ENCODE results near the gene SDF2L1. TPM values are rescaled to one million over a fixed set of nuclear protein-coding genes. Genes with fewer than 3 reads are reported as not detected.

Gene SDF2L1
- total RNA-seq, 1 experiment from 2014 or later = 25.3 TPM

DNA sequence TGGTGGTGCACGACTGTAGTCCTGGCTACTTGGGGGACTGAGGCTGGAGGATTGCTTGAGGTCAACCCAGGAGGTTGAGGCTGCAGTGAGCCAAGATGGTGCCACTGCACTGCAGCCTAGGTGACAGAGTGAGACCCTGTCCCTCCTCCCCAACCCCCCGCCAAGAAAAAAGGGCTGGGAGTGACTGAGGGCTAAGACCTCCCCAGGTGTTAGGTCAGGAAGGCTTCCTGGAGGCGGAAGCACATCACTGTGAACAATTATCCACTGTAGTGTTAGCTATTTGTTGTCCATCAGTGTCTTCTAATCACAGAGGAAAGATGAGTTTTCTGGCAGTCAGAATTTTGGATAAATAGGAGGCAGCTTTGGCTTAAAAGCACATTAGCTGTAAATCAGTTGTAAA, 21.1 kb upstream of the SDF2L1 start:
- no peak for DNase-seq (ENCODE audit: extremely low read depth, low read depth)

DNA sequence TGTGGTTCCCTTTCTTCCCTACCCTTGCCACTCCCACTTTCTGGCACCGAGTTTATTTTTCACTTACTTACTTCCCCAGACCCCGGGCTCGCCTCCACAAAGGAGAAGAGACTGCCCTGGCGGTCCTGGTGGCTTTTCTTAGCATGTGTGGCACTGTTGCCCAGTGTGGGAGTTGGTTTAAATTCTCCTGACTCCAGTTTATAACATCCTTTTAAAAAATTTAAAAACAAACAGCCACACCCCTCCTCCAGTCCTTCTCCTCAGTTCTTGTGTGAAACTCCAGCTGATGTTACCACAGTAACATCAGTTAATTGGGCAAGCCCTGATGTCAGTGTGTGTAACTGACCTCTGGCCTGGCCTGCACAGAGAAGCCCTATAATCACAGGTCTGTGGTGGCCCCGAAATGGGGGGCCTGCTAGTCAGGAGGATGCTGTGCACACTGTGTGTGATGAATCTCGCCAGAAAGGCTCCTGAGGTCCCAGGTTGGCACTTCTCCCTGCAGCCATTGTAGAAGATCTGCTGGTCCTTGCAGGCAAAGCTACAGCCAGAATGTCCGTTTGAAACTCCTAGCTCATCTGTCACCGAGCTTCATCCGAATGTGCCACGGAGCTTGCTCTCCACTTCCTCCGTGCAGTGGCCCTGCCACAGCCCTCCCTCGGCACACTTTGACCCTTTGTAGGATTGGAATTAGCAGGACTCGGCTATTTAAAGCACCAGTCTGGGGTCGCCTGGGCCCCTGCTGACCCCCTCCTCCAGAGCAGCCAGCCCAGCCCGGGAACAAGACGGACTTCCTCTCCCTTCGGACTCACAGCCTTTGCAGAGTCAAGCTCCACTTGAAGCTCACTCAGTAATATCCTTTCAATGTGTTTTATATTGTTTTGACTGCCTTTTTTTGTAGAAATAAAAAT, 19.8 kb upstream of the SDF2L1 start:
- DNase-seq (ENCODE audit: extremely low read depth, low read depth) = no peak

DNA sequence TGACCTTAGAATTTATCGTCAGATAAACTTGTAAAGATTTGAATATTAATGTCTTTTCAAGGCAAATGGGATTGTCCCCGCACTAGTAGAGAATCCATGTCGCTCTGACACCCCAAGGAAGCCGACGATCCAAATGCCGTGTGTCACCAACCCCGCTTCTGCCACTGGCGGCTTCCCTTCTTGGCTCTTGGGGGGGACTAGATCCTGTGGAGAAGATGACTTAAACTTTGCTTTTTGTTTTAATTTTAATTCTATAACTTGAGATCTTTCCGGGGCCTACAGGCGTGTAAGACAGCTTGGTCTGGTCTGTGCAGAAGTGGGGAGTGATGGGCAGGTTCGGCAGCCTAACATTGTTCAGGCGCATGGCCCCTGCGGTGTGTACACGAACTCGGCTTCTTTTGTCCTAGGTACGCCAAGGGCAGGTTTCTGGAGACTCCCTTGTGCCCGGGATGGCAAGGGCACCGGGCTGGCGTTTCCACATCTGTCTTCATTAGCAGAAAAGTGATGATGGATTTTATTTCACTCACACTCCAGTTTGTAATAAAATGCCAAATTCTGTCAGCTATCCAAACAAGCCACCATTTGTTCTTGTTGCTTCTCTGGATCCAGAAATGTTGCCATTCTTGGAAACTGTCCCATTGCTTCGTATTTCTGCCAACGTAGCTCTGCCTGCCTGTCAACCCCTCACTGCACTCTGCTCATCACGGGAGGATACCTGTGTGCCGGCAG, 19.0 kb upstream of the SDF2L1 start:
- DNase-seq (ENCODE audit: extremely low read depth, low read depth) = no peak

DNA sequence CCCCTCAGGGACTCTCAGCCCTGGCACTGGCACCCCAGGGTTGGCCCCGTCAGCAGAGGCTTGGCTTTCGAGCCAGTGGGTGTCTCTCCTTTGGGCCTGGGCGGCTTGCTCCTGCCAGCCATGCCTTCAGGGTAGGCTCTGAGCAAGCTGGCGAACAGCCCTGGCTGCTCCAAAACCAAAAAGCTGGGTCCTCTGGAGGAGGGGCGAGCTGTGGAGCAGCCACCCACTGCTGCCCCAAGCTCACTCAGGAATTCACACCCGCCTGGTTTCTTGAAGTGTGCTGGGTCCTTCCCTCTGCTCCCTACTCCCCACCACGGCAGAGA, 18.5 kb upstream of the SDF2L1 start:
- no peak for DNase-seq (ENCODE audit: extremely low read depth, low read depth)

DNA sequence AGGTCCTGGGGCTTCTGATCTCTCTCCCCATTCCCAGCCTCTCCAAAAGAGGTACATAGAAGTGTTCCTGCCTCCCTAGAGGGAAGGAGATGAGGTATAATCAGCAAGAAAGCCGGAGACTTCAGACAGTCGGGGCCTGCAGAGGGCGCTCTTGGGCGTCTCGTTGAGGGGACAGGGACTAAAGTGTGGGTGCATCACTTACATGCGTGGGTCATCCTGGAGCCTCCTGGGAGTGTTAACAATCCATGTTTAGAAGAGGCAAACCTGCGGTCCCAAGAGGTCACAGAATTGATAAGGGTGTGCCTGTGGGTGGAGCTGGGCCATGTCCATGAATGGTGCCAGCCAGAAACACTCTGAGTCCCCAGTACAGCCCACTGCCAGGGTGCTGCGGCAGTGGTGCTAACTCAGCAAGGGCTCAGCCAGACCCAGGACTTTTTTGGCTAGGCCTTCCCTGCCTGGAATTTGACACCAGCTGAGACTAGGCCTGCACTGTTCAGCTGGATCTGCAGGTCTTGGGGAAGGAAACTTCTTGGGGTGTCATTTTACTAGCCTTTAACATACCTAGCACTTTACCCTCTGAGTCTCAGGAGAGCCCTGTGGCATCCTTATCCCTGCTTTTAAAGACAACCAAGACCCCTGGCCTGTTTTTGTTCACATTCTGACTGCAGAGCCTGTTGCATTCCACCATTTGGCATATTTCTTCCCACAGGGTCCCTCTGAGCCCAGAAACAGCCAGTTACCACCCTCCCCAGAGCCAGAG, 17.8 kb upstream of the SDF2L1 start:
- DNase-seq (ENCODE audit: extremely low read depth, low read depth) = peak; percentile 31

DNA sequence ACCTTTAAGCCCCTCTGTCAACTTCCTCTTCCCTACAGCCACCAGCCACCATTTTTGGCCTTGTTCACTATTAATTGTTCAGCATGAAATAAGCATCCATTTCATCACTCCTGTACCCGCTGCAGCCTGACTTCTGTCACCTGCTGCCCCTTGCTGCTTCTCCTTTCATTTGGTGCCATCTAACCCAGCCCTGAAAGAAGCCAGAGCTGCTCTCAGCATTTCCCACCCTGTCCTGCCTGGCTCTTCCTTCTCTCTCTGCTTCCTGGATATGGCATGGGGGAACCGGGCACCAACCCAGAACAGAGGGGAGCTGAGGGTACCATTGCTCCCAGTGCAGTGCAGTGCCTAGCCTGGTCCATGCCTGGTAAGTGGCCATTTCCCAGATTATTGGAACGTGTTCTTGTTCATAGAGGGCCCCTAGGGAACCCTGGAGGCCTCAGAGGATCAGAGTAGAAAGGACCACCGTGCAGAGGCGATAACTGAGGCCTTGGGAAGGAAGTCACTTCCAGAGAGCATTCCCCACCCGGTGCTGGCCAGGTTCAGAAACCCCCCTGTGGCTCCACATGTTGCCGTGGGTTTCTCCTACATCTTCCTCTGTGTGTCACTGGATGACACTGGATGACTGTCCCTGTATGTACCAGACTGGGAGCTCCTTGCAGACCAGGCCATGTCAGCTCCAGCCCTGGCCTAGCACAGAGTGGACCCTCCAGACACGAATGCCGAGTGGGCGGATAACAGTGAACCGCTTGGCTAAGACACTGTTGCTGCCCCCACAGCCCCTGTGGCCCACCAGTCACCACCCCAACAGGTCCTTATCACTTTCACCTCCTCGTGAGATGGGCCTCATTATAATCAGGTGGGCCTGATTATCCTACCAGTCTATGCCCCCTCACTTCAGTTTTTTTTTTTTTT, 17.0 kb upstream of the SDF2L1 start:
- no peak for DNase-seq (ENCODE audit: extremely low read depth, low read depth)

DNA sequence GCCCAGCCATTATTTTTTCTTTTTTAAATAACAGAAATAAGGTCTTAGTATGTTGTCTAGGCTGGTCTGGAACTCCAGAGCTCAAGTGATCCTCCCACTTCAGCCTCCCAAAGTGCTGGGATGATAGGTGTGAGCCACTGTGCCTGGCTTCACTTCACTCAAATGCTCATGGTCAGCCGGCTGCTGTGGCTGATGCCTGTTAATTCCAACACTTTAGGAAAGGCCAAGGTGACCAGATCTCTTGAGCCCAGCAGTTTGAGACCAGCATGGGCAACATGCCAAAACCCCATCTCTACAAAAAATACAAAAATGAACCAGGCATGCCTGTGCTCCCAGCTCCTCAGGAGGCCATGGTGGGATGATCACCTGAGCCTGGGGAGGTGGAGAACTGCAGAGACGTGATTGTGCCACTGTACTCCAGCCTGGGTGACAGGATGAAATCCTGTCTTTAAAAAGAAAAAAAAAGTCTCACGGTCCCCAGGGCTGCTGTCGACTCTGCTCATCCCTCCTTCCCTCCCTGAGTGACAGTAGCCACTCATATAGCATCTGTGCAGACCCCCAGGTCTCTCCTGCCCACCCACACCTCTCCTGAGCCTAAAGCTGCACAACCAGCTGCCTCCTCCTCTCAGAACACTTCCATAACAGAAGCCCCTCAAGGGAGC, 15.9 kb upstream of the SDF2L1 start:
- DNase-seq (ENCODE audit: extremely low read depth, low read depth) = no peak

DNA sequence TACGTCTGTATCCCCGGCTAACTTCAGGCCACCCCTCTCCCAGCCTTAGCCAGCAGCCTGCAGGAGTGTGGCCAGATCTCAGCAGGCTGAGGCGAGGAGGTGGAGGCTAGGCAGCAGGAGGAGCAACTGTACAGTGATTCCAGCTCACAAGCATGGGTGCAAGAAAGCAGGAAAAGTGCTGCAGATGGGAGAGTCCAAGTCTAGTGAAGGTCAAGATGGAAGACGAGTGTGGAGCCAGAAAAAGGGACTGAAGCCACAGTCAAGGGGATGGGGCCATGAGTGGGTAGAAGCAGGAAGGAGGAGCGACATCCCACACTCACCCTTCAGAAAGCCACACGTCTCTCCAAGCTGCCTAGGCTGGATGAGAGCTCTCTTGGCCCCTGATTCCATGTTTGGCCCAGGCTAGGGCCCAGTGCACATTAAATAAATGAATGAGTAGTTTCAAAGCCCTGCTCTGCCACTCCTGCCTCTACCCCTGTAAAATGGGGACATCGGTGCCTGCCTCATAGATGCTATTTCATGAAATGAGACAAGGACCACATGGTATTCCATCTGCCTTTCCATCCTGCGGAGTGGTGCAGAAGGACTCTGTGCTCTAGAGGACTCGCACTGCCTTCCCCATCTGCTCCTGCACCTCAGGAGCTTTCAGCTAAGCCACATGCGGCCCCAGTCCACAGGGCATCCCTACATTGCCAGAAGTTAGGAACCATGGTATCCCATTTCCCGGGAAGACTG, 15.2 kb upstream of the SDF2L1 start:
- DNase-seq (ENCODE audit: extremely low read depth, low read depth) = no peak

DNA sequence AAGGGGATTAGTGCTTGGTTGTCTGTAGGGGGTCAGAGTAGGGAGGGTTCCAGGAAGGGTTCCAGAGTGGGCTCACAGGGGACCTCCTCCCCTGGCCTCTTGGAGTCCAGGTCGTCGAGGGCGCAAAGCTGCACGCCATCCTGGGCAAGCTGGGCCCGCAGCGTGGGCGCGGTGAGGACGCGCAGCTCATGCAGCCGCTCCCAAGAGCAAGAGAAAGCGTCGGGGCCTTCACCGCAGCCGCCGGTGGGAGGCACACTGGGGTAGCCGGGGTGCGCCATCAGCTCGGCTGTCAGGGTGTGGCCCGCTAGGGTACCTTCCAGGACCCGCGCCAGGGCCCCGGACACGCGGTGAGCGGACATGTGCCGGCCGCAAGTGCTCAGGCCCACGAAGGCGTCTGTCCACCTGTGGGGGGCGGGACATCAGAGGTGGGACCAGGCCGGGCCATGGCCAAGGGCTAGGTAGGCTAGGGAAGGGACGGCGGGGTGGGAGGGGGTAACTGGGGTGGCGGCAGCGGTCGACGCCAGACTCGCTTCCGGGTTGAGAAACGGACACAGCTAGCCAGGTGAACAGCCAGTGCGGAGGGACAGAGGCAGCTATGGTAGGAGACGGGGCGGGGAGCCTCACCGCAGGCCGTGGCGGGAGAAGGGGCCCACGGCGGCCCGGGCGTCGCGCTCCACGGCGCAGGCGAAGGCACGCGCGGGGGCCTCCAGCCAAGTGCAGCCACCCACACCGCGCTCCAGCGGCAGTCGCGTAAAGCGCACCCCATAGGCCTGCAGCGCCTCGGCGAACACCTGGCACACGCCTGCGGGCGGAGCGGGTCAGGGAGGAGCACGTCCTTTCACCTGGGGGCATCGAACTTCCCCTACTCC, 13.5 kb upstream of the SDF2L1 start:
- no peak for DNase-seq (ENCODE audit: extremely low read depth, low read depth)

DNA sequence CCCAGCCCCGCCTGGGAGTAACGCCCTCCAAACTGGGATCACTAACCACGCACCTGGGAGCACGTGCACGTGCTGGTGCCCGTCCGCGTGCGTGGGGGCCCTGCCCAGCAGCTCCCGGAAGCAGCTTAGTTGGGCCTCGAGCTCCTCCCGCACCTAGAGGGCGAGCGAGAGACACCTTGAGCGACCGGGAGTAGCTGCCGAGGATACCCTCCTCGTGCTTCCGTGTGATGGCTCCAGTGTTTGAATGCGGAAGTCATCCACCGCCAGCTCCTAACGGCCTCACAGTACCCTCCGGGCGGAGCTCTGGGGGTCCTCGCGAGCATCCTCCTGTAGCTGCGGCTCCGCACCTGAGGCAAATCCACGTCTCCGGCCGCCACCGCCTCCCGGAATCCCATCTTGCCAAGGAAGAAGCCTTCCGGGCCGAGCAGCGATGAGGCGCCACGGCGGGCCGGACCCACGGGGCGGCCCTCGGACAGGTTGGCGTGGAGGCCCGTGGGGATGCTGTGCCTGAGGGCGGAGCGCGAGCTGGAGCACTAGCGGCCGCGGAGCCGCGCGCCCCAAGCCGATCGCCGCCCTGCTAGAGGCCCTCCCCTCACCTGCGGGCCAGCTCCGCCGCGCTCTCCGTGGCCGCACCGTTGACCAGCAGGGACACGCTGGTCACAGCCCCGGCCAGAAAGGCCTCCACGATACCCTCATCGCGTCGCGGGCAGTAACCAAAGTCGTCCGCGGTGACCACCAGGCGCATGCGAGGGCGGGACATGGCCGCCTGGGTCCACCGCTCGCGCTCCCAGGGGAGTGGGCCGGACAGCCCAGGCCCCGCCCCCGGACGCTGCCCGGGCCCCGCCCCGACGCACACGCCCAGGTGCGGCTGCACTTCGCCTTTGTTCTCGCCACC, 12.6 kb upstream of the SDF2L1 start, which contains the start of gene YDJC:
Gene YDJC (minus strand): TSS at position 768 of the 895 bp plus-strand sequence. CDS start 8 bp downstream, at position 760.
- DNase-seq (ENCODE audit: extremely low read depth, low read depth) = peak; percentile 84

DNA sequence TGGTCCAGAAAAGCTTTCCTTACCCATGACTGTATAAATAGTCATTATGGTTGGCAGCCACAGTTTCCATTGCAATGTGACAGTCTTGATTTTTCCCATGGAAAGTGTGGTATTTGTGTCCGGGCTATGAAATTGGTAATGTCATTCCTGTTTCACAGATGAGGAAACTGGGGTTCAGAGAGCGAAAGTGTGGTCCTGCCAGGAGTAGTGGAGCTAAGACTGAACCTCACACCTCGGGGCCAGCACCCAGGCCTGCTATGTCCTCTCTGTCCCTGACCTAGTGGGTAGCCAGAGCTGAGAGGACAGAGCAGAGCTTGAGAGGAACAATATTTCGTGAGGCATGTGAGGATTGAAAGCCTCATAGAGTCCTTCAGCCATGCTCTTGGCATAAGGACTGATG, 11.1 kb upstream of the SDF2L1 start:
- no peak for DNase-seq (ENCODE audit: extremely low read depth, low read depth)

DNA sequence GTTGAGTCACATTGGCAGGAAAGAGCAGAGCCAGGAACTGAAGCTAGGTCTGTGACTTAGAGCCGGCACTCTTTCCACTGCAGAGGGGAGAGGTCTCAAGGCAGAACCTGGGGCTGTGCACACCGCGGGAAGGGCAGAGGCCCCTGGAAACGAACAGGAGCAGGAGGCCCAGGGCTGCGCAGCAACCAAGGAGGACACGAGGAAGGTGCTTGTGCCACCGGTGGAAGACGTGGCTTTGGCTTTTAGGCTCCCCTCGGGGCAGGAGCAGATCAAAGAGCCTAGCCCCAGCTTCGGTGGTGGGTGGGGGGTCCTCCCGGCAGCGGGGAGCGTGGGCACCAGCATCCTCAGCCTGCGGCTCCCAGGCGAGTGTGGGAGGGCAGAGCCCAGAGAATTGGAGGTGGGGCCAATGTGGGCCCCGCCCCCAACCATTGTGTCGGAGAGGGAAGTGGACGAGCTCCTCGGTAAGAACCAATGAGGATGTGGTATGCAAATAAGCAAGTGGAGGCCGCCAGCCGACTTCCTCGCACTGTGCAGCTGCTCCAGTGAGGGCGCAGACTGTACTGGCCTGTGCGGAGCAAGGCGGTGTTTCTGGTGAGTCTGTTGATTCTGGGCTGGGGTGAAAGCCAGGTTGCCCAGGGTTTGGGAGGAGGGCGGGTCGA, 9.7 kb upstream of the SDF2L1 start, which contains the start of gene CCDC116:
Gene CCDC116 (plus strand): TSS at position 524 of the 659 bp plus-strand sequence. CDS start 422 bp downstream, outside the sequence.
- no peak for DNase-seq (ENCODE audit: extremely low read depth, low read depth)

DNA sequence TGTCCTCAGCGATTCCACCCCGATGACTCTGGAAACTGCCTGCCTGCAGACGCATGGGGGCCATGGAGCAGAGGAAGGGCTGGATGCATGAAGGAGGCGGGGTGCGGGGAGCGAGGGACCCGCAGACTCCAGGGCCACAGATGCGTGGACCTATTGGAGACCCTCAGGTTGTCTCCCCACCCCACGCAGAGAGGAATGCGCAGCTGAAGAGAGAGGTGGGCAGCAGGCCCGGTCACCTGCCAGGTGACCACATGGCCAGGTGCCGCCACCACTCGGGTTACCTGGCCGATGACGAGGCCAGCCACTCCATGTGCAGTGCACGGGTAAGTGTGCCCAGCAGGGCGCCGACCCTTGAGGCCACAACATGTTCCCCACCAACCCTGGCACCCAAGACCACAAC, 9.2 kb upstream of the SDF2L1 start:
- no peak for DNase-seq (ENCODE audit: extremely low read depth, low read depth)

DNA sequence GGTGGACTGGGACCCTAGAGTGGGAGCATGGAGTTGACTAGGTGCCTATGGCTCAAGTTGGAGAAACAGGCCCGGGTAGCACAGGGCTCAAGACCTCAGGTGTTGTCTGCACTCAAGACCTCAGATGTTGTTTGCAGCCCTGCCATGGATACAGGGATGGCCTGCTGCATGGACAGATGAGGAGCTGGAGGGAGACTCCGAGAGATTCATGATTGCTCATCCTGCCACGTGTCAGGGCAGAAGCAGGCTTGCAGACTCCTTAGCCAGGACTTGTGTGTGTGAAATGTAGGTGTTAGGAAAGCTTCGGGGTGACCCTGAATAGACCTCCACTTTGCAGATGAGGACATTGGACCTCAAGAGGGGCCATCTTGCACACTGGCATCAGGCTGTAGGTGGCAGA, 8.6 kb upstream of the SDF2L1 start:
- DNase-seq (ENCODE audit: extremely low read depth, low read depth) = no peak

DNA sequence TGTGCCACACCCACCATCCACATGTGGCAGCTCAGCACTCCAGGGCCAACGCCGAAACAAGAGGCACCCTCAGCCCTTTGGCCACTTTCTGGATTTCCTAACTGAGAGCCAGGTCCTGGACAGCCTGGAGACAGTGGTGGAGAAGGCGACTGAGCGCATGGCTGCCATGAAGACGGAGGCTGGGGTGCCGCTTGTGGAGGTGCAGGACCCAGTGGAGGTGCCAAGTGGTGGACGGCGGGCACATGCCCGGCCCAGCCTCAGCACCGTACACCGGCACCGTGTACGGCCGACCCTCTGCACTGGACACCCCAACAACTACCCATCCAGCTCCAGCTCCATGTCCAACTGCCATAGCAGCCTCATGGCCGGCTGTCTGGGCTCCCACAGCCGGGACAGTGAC, 8.0 kb upstream of the SDF2L1 start:
- no peak for DNase-seq (ENCODE audit: extremely low read depth, low read depth)

DNA sequence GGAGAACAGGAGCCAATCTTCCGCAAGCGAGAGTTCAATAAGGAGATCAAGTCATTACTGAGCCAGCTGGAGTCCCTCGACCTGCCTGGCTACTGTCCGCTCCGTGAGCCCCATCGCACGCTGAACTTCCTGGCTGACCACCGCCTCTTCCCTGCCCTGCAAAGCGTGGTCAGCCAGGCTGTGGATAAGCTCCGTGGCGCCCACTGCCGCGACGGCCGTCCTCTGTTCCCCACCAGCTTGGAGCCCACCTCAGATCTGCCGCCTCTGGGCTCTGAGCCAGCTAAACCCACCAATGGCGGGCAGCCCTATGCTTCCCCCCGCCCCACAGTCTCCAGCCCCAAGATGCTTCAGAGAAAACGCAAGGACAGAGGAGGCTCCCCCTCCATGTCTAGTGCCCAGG, 7.3 kb upstream of the SDF2L1 start:
- no peak for DNase-seq (ENCODE audit: extremely low read depth, low read depth)

Measured in NCI-H460 (cell line).